ENCODE data around the gene ARV1.

DNA sequence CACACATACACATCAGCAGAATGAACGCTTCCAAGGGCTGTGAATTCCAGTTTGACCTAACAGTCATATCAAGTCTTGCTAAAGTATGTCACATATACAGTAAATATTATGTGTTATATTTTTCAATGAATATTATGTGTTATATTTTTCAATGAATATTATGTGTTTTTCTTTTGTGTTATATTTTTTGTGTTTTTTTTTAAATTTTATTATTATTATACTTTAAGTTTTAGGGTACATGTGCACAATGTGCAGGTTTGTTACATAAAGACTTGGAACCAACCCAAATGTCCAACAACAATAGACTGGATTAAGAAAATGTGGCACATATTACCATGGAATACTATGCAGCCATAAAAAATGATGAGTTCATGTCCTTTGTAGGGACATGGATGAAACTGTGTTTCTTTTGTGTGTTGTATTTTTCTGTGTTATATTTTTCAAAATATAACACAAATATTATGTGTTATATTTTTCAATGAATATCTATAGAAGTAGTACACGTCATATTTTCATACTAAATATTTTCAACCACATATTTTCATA, 35.8 kb upstream of the ARV1 start:
- TF ChIP-seq, protein P1, sequence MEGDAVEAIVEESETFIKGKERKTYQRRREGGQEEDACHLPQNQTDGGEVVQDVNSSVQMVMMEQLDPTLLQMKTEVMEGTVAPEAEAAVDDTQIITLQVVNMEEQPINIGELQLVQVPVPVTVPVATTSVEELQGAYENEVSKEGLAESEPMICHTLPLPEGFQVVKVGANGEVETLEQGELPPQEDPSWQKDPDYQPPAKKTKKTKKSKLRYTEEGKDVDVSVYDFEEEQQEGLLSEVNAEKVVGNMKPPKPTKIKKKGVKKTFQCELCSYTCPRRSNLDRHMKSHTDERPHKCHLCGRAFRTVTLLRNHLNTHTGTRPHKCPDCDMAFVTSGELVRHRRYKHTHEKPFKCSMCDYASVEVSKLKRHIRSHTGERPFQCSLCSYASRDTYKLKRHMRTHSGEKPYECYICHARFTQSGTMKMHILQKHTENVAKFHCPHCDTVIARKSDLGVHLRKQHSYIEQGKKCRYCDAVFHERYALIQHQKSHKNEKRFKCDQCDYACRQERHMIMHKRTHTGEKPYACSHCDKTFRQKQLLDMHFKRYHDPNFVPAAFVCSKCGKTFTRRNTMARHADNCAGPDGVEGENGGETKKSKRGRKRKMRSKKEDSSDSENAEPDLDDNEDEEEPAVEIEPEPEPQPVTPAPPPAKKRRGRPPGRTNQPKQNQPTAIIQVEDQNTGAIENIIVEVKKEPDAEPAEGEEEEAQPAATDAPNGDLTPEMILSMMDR (IDR thresholded peaks at IDR 0.05 in 8 of 11, conservative IDR thresholded peaks at IDR 0.05 in 3 of 11), result no peak
- TF ChIP-seq POLR2A (IDR thresholded peaks at IDR 0.05), result no peak
- no peak for TF ChIP-seq POLR2AphosphoS5 (IDR thresholded peaks at IDR 0.05)
